ENCODE measurements around the gene IL24. TPM values are rescaled to one million over a fixed set of nuclear protein-coding genes. Genes with fewer than 3 reads are reported as not detected.

IL24 gene
- total RNA-seq, 1 donor from 2014 or later: not detected

DNA sequence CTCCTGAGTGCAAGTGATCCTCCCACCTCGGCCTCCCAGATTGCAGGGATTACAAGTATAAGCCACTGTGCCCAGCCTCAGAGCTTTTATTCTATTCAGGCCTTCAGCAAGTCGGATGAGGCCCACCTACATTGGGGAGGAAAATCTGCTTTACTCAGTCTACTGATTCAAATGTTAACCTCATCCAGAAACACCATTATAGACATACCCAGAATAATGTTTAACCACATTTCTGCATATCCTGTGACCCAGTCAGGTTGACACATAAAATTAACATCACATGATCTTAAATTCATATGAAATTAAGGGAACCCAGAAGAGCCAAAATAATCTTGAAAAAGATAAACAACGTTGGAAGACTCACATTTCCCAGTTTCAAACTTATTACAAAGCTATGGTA lies 16.9 kb upstream of the IL24 start:
- no peak for DNase-seq

DNA sequence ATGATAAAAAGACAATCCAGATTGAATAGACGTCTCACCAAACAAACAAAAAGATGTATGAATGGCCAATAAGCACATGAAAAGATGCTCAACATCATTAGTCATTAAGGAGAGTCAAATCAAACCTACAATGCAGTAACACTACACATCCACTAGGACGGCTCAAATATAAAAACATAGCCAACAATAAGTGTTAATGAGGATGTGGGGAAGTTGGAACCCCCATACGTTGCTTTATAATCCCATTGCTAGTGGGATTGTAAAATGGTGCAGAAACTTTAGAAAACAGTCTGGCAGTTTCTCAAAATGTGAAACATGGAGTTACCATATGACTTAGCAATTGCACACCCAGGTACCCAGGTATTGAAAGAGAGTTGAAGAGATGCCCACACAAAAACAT lies 14.7 kb upstream of the IL24 start:
- DNase-seq: no peak

DNA sequence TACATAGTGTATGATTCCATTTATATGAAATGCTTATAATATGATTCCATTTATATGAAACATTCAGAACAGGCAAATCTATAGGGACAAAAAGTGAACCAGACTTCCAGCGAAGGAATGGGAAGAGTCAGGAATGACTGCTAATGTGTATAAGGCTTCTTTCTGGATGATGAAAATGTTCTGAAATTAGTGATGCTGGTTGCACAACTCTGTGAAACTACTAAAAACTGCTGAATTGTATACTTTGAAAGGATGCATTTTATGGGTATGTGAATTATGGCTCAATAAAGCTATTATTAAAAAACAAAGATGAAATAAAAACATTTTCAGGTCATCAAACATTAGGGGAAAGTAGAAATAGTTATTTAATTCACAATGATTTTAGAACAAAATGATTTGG lies 14.1 kb upstream of the IL24 start:
- no peak for DNase-seq

DNA sequence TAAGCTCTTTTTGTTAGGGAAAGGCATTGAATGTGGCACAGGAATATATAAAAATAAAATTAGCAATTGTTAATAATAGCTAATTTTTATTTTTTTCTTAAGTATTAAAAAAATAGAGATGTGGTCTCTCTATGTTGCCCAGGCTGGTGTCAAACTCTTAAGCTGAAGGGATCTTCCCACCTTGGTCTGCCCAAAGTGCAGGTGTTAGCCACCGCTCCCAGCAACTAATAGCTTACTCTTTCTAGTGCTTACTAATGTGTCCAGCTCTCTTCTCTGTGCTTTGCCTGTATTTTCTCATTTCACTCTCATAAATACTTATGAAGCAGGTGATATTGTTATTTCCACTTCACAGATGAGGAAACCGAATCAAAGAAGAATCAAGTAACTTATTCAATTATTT lies 13.4 kb upstream of the IL24 start:
- no peak for DNase-seq

DNA sequence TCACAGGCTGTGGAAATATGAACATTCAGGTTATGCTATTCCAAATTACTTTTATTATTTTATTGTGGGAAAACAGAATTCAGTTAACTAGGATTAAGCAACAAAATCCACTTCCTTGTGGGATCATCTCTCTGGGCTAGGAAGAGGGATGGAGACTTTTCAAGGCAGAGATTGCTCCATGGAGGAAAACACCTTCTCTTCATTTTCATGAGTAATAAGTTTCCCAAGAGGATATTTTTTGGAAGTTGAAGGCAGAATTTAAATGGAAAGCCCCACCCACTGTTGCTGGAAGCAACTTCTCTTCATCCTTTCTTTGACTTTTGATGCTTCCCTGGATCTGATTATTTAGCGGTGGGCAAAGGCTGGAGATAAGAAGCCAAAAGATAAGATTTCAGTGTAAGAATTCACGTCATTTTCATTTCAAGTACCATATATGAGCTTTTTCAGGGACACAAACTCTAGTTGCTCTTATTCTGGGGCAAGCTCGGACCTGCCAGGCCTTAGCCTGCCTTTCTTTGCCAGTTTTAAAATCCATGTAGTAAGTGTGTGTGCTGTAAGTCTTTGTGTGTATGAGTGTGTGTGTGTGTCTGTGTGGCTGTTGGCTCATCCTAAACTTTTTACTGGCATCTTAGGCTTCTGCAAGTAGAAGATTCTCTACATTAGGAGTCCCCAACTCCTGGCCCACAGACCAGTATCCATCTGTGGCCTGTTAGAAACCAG lies 11.7 kb upstream of the IL24 start:
- DNase-seq: no peak

DNA sequence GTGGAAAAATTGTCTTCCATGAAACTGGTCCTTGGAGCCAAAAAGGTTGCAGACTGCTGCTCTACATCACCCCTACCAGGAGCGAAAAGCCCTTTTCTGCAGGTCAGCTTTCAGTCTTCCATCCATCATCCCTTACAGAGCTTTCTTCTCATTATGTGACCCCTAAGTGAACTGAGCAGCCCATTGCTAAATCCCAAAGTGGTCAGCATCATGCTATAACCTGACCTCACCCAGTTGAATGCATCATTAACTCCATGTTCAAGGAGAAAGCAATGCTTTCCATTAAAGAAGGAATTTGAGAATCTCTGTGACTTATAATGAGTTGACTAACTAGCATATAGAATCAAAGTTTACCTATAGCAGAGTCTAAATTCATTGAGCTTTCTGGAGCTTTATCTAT lies 10.4 kb upstream of the IL24 start:
- no peak for DNase-seq

GRCh38 chr1:206887701-206888100 lies 9.5 kb upstream of the IL24 start:
- no peak for DNase-seq

DNA sequence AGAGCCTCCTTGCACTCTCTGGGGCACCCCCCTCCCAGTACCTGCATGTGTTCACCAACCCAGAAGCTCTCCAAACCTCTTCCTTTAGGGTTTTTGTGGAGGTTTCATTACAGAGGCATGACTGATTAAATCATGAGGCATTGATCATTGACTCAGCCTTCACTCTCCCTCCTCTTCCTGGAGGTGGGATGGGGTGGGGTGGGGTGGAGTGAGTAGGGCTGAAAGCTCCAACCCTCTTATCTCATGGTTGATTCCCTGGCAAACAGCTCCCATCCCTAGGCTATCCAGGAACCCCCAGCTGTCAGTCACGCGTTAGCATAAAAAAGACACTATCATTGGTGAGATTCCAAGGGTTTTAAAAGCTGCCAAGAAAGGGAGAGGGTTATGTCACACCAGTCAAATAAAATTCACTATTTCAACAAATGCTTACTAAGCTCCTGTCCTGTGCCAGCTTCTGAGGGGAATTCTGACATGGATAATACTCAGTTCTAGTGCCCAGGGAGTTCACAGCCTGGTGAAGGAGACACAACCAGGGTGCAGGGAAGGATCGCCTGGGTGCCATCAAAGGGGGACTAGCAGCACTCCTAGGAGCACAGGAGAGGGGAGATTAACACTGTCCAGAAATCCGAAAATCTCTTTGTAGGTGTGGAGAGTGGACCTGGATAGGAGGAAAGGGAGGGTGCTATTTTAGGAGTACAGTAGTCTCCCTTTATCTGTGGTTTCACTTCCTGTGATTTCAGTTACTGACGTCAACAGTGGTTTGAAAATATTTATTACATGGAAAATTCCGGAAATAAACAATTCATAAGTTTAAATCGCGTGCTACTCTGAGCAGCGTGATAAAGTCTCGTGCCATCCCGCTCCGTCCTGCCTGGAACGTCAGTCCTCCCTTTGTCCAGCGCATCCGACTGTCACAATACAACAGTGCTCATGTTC lies 6.8 kb upstream of the IL24 start:
- DNase-seq: no peak

- DNase-seq: no peak
These were observed 5.8 kb upstream of the IL24 start for GRCh38 chr1:206891412-206891811.

- no peak for DNase-seq
These were observed 4.8 kb upstream of the IL24 start for GRCh38 chr1:206892351-206892984.

DNA sequence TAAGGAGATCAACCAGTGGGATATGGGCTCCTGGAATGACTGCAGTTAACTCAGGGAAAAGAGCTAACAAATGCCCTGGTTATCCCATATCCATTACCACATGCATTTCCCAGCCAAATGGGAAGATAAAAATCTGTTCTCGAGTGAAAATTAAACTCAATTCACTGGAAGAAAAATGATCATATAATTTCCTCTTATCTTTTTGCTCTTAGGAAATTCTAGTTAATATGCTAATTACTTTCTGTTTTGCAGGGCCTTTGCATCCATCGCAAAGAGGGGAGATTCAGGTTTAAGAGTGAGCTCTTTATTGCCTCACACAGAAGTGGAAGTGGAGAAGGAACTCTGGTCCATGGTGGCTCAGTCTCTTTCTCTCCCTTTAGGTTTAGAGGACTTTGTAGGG lies 3.9 kb upstream of the IL24 start:
- no peak for DNase-seq

- peak; percentile 31 for DNase-seq
These were observed 1.9 kb upstream of the IL24 start for GRCh38 chr1:206895325-206895724.

- peak; percentile 29 for DNase-seq
These were observed 1.4 kb upstream of the IL24 start for GRCh38 chr1:206895837-206896242.

DNA sequence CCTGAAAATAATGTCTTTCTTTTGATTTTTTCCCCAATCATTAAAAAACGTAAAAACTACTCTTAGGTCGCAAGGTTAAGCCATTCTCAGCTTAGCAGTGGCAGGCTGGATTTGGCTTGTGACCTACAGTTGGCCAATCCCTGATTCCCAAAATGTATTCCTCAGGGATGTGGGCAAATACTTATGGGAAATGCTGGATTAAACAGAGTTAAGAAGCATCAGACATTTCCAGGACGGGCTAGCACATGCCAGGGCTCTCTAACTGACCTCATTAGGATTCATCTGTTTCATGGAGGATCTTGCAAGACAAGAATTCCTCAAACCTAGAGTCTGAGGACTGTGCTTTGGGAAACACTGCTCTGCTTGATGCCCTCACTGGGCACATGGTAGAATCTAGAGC lies 982 bp upstream of the IL24 start:
- no peak for DNase-seq

DNA sequence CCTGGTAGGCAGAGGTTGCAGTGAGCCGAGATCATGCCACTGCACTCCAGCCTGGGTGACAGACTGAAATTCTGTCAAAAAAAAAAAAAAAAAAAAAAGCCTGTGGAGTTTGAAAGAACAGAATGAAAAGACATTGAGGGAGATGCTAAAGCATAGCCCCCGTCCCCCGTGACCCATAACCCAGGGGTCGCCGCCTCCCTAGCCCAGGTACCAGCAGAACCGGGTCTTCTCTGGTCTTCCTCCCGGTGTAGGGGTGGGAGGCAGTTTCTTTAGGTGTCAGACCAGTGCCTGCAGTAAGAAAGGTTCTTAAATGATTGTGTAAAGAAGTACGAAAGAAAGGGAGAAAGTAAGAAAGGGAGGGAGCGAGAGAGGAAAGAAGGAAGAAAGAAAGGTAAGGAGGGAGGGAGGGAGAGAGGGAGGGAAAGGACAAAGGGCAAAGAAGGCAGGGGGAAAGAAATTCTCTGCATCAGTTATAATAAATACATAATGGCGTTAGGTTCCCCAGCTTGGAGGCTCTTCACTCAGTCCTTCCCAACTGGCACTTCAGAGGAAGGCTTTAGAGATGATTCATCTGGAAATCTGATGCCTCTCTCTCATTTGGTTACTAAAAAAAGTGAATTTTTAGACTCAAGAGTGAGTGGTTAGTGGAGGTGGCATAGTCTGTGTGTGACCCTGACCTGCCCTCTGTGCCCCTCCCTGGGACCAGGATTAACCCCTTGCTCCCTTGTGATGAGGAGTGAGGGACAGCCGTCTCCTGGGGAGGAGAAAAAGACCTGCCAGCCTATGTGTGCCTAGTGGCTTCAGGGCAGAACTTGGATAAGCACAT lies 1.1 kb downstream of the IL24 start:
- no peak for DNase-seq

- no peak for DNase-seq
These were observed 1.7 kb downstream of the IL24 start for GRCh38 chr1:206898915-206899431.

DNA sequence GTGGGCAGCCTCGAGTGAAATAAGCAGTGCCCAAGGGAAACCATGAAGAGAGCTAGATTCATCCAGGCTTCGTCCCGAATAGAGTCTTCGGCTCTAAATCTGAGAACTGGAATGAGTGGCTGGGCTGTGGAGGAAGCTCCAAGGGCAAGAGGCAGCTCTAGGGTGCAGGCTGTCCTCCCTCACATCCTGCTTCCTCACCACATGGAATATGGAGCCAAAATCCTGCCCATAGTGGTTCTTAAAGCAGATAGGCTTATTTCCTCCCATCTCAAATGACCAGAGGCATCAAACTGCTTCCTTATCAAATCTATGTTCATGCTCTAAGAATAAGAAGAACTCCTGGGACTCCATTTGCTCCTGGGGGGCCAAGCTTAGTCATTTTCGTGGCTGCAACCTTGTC lies 2.5 kb downstream of the IL24 start:
- no peak for DNase-seq

DNA sequence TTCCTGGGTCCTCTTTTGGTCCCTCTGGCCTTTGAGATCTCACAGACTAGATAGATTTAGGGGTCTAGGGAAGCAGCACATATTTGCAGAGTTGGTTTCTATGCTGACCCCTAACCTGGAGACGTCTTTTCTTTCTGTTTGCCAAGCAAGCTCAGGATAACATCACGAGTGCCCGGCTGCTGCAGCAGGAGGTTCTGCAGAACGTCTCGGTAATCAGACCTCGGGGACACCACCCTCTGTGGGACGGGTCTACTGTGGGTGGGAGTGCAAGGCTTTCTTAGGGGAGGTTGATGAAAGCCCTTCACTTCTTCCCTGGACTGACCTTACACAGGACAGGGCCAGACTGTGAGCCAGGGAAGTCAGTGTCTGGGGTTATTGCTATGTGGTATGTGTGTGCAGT lies 2.9 kb downstream of the IL24 start:
- DNase-seq: no peak

DNA sequence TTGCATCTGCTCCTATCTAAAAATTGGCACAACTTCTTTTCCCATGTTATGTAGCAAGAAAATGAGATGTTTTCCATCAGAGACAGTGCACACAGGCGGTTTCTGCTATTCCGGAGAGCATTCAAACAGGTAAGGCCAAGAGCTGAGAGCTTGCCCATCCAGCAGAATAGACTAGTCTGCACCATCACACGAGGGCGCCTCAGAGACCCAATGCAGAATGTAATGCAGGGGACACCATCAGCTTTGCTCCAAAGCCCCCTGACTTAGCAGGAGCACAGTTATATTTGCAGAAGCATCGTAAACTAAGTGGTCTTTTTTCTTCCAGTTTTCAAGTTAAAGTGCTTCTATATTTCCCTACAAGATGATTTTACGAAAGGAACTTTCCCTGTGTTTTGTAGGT lies 4.7 kb downstream of the IL24 start:
- no peak for DNase-seq

- DNase-seq: no peak
These were observed 5.5 kb downstream of the IL24 start for GRCh38 chr1:206902702-206903101.

- no peak for DNase-seq
These were observed 6.4 kb downstream of the IL24 start for GRCh38 chr1:206903687-206904086.

All from tongue (tissue), 2 donors.